A549 treated with Mapracorat at 1 μM for 4 hours (cell line): Measurements from ENCODE around the gene VWF. TPM values are rescaled to one million over a fixed set of nuclear protein-coding genes. Genes with fewer than 3 reads are reported as not detected.

Experiments
- total RNA-seq: library from RNA; stranded (reverse); fragments of 200-300 nt; extraction: Qiagen RNA extraction; gene quantifications from 5 replicates; pipeline ENCODE4 v1.2.3, GENCODE V29; 2022

VWF gene
- total RNA-seq: 0.15 to 0.34 TPM (median 0.18 TPM) in 5 replicates

GRCh38 chr12:6124411-6125309 lies at the start of gene VWF:
TSS of gene VWF (minus strand) at chr12:6124670. CDS start at chr12:6123196, 1,474 bp downstream.

GRCh38 chr12:5945071-5946008 lies 179.1 kb downstream of the VWF start, which contains the start of gene ANO2:
TSS of gene ANO2 (minus strand) at chr12:5945259. CDS start at chr12:5945217, 42 bp downstream.

Other genes with a start within 250 kb of the VWF start
- 0.05 to 0.22 TPM (median 0.16 TPM) in 3 of 5 replicates, not detected in the others for gene ANO2, start 179.4 kb downstream of the VWF start, total RNA-seq
- 247 to 271 TPM (median 270 TPM) in 5 replicates for gene CD9, start 75.7 kb upstream of the VWF start, total RNA-seq
- 0.23 to 0.95 TPM (median 0.29 TPM) in 5 replicates for gene PLEKHG6, start 186.0 kb upstream of the VWF start, total RNA-seq
- 409 to 630 TPM (median 493 TPM) in 5 replicates for gene TNFRSF1A, start 217.4 kb upstream of the VWF start, total RNA-seq